HG03575 (cell line): ENCODE measurements around the gene SPATA24.
"Not testable (repeated sequence)": the region's sequence is repeated elsewhere in the genome, so short reads cannot be mapped to it uniquely, and the experiment has no call there.

ENCODE experiments used
- ATAC-seq: cut with Tn5 transposase; IDR thresholded peaks from one replicate; pipeline ENCODE4 v1.9.1; 2021; ENCODE audit not compliant: unreplicated experiment, insufficient number of reproducible peaks, low FRiP score; ENCODE audit errors: extremely low read depth

Gene SPATA24

DNA sequence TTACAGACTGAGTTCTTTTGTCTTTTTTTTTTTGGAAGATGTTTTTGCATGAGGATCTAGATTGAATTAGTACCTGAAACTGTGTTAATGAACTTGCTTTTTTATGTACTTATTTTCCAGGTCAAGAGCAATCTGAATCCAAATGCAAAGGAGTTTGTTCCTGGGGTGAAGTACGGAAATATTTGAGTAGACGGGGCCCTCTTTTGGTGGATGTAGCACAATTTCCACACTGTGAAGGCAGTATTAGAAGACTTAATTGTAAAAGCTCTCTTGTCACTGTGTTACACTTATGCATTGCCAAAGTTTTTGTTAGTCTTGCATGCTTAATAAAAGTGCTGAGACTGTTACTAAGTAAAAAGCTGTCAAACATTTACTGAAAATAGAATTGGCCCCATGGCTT, 35.3 kb downstream of the SPATA24 start:
- no peak for ATAC-seq

DNA sequence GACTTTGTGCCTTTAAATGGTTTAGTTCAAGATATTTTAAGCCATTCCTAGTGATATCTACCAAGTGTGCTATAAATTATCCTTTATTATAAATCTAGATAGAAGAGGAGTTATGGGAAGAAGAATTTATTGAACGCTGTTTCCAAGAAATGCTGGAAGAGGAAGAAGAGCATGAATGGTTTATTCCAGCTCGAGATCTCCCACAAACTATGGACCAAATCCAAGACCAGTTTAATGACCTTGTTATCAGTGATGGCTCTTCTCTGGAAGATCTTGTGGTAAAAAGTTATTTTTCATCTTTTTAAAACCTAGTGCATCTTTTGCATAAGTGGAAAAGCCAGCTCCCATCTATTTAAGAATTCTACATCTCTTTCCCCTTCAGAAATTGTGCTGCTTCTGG, 39.4 kb downstream of the SPATA24 start:
- ATAC-seq: no peak

DNA sequence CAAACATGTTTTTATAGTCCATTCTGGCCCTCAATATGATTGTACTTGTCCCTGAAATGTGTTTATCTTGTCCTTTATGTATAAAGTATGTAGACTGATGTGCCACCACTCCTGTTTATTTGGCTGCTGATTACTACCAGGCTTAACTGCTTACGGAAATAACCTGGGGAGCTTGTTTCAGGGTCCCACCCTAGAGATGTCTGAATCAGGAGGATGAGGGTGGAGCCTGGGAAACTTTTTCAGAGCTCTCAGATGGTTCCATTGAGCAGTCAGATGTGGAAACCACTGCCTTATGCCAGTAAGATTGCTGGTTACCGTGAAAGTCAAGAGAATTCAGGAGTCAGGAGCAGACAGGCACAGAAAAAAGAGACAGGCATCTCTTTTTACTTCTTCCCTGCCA, 40.0 kb downstream of the SPATA24 start:
- no peak for ATAC-seq

DNA sequence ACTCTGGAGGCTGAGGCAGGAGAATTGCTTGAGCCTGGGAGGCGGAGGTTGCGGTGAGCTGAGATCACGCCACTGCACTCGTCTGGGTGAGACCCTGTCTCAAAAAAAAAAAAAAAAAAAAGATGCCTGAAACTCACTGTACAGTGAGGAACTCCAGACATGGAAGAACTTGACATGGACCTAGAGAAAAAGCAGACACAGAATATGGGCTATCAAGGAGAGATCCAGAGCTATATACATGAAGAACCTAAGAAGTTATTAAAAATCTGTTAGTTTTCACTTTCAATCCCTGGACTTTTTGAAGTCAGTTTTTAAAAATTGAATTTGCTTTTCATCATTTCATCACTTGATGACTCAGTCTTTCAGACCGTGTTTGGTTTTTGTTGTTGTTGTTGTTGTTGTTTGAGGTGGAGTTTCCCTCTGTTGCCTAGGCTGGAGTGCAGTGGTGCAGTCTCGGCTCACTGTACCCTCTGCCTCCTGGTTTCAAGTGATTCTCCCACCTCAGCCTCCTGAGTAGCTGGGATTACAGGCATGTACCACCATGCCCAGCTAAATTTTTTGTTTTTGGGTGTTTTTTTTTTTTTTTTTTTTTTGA, 42.0 kb downstream of the SPATA24 start:
- ATAC-seq: no peak

DNA sequence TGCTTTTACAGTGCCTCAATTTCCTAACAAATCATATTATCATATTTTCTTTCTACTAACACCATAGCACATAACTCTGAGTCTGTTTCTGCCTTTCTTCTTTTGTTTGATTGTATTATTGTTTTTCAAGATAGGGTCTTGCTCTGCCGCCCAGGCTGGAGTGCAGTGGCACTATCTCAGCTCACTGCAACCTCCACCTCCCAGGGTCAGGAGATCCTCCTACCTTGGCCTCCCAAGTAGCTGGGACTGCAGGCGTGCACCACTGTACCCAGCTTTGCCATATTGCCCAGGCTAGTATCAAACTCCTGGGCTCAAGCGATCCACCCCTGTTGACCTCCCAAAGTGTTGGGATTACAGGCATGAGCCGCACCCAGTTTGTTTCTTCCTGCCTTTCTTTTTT, 43.5 kb downstream of the SPATA24 start:
- ATAC-seq: no peak

DNA sequence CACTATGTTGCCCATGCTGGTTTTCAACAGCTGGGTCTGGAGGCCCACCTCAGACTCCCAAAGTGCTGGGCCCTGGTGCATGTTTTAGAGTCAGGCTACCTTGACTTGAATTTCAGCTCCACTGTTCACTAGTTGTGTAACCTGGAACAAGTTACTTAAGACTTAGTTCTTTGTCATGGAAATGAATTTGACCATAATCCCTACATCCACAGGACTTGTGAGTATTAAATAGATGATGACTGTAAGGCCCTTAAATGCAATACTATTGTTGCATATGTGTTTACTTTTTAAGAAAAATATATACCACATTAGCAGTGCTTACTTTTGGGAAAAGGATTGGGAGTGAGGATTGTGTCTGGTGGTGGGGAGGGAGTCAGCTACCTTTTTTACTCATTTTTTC, 45.8 kb downstream of the SPATA24 start:
- ATAC-seq: no peak

DNA sequence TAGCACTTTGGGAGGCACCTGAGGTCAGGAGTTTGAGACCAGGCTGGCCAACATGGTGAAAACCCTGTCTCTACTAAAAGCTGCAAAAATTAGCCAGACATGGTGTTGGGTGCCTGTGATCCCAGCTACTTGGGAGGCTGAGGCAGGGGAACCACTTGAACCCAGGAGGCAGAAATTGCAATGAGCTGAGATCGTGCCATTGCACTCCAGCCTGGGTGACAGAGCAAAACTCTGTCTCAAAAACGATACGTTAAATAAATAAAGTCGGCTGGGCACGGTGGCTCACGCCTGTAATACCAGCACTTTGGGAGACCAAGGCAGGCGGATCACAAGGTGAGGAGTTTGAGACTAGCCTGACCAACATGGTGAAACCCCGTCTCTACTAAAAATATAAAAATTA, 48.0 kb downstream of the SPATA24 start:
- ATAC-seq: not testable (repeated sequence)

DNA sequence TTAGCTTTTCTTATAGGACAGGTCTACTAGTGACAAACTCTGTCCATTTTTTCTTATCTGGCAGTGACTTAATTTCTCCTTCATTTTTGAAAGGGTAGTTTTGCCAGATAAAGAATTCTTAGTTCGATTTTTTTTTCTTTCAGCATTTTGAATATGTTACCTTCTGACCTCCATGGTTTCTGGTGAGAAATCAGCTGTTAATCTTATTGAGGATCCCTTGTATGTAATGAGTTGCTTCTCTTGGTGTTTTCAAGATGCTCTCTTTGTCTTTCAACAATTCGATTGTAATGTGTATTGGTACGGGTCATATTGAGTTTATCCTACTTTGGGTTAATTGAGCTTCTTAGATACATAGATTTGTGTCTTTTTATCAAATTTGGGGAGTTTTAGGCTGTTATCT, 49.7 kb downstream of the SPATA24 start:
- ATAC-seq: no peak

DNA sequence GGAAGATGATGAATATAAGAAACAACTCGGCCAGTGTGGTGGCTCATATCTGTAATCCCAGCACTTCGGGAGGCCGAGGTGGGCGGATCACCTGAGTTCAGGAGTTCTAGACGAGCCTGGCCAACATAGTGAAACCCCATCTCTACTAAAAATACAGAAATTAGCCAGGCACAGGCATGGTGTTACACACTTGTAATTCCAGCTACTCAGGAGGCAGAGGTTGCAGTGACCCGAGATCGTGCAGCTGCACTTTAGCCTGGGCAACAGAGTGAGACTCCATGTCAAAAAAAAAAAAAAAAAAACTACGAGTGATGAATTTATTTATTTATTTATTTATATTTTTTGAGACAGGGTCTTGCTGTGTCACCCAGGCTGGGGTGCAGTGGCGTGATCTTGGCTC, 56.0 kb downstream of the SPATA24 start:
- ATAC-seq: not testable (repeated sequence)
